Vagina (tissue), 2 donors: ENCODE results near the gene RAPGEF4.

Experiments used
- POLR2A ChIP-seq, 2 donors: fragments of 450-650 bp; IDR thresholded peaks; one replicate each; pipeline ENCODE4 v1.6.1; 2017; ENCODE audit warnings: antibody characterized with exemption in 2 of 2, mild to moderate bottlenecking in 2 of 2, moderate library complexity in 2 of 2
- TF ChIP-seq, protein P1 (sequence below), 3 experiments: fragments of 450-650 bp in 2 of 3; fragments of 200-600 bp in 1 of 3; sonication (generic) in 1 of 3; IDR thresholded peaks; one replicate each; pipeline ENCODE4 v1.5.1; 2017 to 2019; ENCODE audit warnings: antibody characterized with exemption in 3 of 3, mild to moderate bottlenecking in 2 of 3, moderate library complexity in 2 of 3

DNA sequence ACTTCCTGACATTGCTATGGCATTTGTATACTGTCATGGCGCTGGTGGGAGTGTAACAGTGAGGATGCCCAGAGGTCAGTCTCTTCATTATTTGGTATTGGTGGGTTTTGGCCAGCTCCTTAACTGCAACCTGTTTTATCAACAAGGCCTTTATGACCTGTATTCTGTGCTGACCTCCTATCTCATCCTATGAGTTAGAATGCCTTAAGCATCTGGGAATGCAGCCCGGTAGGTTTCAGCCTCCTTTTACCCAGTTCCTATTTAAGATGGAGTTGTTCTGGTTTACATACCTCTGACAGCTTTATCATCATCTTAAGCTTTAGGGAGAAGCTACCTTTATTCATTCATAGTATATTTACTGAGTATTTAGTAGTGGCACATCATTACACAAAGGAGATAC lies 103.8 kb downstream of the RAPGEF4 start:
- TF ChIP-seq, protein P1, sequence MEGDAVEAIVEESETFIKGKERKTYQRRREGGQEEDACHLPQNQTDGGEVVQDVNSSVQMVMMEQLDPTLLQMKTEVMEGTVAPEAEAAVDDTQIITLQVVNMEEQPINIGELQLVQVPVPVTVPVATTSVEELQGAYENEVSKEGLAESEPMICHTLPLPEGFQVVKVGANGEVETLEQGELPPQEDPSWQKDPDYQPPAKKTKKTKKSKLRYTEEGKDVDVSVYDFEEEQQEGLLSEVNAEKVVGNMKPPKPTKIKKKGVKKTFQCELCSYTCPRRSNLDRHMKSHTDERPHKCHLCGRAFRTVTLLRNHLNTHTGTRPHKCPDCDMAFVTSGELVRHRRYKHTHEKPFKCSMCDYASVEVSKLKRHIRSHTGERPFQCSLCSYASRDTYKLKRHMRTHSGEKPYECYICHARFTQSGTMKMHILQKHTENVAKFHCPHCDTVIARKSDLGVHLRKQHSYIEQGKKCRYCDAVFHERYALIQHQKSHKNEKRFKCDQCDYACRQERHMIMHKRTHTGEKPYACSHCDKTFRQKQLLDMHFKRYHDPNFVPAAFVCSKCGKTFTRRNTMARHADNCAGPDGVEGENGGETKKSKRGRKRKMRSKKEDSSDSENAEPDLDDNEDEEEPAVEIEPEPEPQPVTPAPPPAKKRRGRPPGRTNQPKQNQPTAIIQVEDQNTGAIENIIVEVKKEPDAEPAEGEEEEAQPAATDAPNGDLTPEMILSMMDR (IDR thresholded peaks at IDR 0.05): no peak
- no peak for TF ChIP-seq POLR2A (IDR thresholded peaks at IDR 0.05)
